PFSK-1 (cell line): ENCODE results near the gene MAP1B.

Experiments used
- FOXP2 ChIP-seq: optimal IDR thresholded peaks from 2 replicates; pipeline ENCODE3; 2011; ENCODE audit warnings: borderline replicate concordance, control low read depth, inconsistent platforms; ENCODE audit not compliant: insufficient read depth; ENCODE audit errors: extremely low read length, extremely low read depth
- POLR2AphosphoS5 ChIP-seq: IDR thresholded peaks from 2 replicates; pipeline ENCODE4 v1.6.1; 2012; ENCODE audit warnings: low read depth, mild to moderate bottlenecking, control low read depth, low read length, moderate library complexity
- REST ChIP-seq, 2 experiments: IDR thresholded peaks; 2 replicates each; pipeline versions ENCODE4 v1.6.1 to v1.8.0; 2011 to 2012; ENCODE audit warnings: low read depth in 2 of 2, low read length in 2 of 2, control low read depth in 1 of 2, inconsistent platforms in 1 of 2, mild to moderate bottlenecking in 1 of 2, moderate library complexity in 1 of 2; ENCODE audit not compliant: insufficient read depth in 1 of 2
- SIN3A ChIP-seq: IDR thresholded peaks from 2 replicates; pipeline ENCODE4 v1.6.1; 2012; ENCODE audit warnings: mild to moderate bottlenecking, low read length, moderate library complexity, borderline replicate concordance; ENCODE audit not compliant: insufficient read depth
- TAF1 ChIP-seq: IDR thresholded peaks from 2 replicates; pipeline ENCODE4 v1.6.1; 2012; ENCODE audit warnings: low read length, control low read depth, borderline replicate concordance; ENCODE audit not compliant: insufficient read depth

GRCh38 chr5:72076621-72077300 lies 30.5 kb upstream of the MAP1B start:
- no peak for TF ChIP-seq POLR2AphosphoS5
- no peak for TF ChIP-seq REST (IDR thresholded peaks at IDR 0.05; ENCODE audit: insufficient read depth in 1 of 2, low read depth in 2 of 2, low read length in 2 of 2)
- TF ChIP-seq SIN3A, result no peak
- TF ChIP-seq TAF1, result no peak
- TF ChIP-seq FOXP2, result no peak
